GM12891 (cell line): ENCODE data around the gene PSMG2.

Experiments used
- DNase-seq: peaks from one replicate; pipeline ENCODE4 v3.0.0; 2011; ENCODE audit warnings: low spot score; ENCODE audit not compliant: insufficient read length
- FAIRE-seq: peaks from 2 replicates; lab custom pipeline; 2011; peaks lifted over from hg19 to GRCh38; lab: Jason Lieb, UNC
- PAX5 ChIP-seq: IDR thresholded peaks from 2 replicates; pipeline ENCODE4 v1.6.1; 2011; ENCODE audit warnings: low read length, moderate library complexity, mild to moderate bottlenecking; ENCODE audit not compliant: insufficient read depth, severe bottlenecking
- POLR2A ChIP-seq: IDR thresholded peaks from 2 replicates; pipeline ENCODE4 v1.6.1; 2011; ENCODE audit warnings: low read depth, low read length, control low read depth
- POLR2AphosphoS5 ChIP-seq: IDR thresholded peaks from 2 replicates; pipeline ENCODE4 v1.6.1; 2011; ENCODE audit warnings: low read depth, low read length, control low read depth
- POU2F2 ChIP-seq: IDR thresholded peaks from 2 replicates; pipeline ENCODE4 v1.6.1; 2011; ENCODE audit warnings: low read depth, mild to moderate bottlenecking, control low read depth, low read length, moderate library complexity
- SPI1 ChIP-seq: IDR thresholded peaks from 2 replicates; pipeline ENCODE4 v1.6.1; 2011; ENCODE audit warnings: low read depth, low read length, control low read depth
- TAF1 ChIP-seq: IDR thresholded peaks from 2 replicates; pipeline ENCODE4 v1.6.1; 2011; ENCODE audit warnings: low read depth, low read length, control low read depth

Gene PSMG2

GRCh38 chr18:12765126-12765525 is 62.3 kb downstream of the PSMG2 start:
- DNase-seq (no peak), FAIRE-seq (no peak)
- TF ChIP-seq POLR2A (no peak), POLR2AphosphoS5 (no peak), SPI1 (no peak), TAF1 (no peak), POU2F2 (no peak), PAX5 (no peak)

DNA sequence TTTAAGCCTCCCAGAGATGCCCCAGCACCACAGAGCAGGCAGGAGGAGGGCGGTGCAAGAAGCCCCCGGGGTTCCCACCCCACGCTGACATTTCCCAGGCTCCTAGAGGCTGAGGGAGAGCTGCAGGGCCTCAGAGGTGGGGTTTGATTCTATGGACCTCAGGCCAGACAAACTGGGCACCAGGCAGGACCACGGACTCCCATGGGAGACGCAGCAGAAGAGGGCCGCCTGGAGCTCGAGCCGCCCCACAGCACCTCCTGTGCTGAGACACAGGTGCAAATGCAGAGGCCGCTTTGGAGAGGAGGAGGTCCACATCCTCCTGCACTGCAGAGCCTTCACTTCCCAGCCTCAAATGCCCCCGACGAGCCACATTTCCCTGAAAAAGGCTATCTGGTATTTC is 62.7 kb downstream of the PSMG2 start:
- DNase-seq (no peak), FAIRE-seq (no peak)
- no peak for TF ChIP-seq POLR2AphosphoS5
- TF ChIP-seq POU2F2 = no peak
- no peak for TF ChIP-seq TAF1
- TF ChIP-seq POLR2A = no peak
- TF ChIP-seq SPI1 = no peak
- TF ChIP-seq PAX5 = no peak

DNA sequence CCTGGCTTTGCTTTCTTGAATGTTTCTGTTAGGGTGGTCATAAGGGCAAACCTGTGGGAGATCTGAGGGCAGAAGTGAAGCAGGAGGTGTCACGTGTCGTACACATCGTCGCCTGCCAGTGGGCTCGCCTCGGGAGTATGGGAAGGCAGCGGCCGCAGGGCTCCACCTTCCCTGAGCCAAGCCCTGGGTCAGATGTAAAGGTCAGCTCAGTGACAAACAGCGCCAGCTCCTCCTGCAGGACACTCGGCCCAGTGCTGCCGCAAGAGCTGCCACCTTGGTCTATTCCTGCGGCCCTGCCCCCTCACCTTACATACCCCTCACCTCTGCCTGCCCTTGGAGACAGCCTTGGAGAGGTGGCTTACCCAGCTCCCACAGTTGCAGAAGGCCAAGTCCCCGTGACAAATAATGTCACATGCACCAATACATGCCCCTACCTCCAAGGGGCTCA is 64.2 kb downstream of the PSMG2 start:
- DNase-seq (no peak), FAIRE-seq (no peak)
- TF ChIP-seq POLR2AphosphoS5 (no peak), TAF1 (no peak), SPI1 (no peak), POU2F2 (no peak), PAX5 (no peak)

DNA sequence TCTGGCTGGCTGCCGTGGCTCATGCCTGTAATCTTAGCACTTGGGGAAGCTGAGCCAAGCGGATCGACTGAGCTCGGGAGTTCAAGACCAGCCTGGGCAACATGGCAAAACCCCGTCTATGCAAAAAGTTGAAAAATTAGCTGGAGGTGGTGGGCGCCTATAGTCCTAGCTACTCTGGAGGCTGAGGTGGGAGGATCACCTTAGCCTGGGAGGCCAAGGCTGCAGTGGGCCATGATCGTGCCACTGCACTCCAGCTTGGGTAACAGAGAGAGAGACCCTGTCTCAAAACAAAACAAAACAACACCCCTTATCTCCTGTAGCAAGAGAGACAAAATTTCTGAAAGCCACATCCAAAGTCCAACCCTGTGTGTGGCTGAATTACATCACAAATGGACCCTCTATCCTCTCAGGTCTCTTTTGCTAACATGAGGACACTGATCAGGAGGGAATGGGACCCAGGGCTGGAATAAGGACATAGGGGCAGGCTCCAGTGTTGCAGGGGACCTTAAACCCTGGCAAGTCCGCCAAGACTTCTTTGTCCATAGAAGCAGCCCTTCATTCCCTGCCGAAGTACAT is 64.8 kb downstream of the PSMG2 start:
- DNase-seq = no peak
- no peak for TF ChIP-seq POLR2AphosphoS5
- no peak for TF ChIP-seq SPI1
- TF ChIP-seq PAX5 = no peak
- TF ChIP-seq TAF1 = no peak
- TF ChIP-seq POLR2A = no peak
- no peak for TF ChIP-seq POU2F2
- FAIRE-seq = no peak

GRCh38 chr18:12768625-12769024 is 65.8 kb downstream of the PSMG2 start:
- FAIRE-seq (no peak), DNase-seq (no peak)
- TF ChIP-seq PAX5 = no peak
- no peak for TF ChIP-seq POLR2A
- TF ChIP-seq TAF1 = no peak
- no peak for TF ChIP-seq SPI1
- TF ChIP-seq POU2F2 = no peak
- no peak for TF ChIP-seq POLR2AphosphoS5

GRCh38 chr18:12769136-12769535 is 66.3 kb downstream of the PSMG2 start:
- FAIRE-seq (no peak), DNase-seq (no peak)
- TF ChIP-seq POU2F2 = no peak
- no peak for TF ChIP-seq POLR2AphosphoS5
- no peak for TF ChIP-seq SPI1
- TF ChIP-seq POLR2A = no peak
- no peak for TF ChIP-seq PAX5
- TF ChIP-seq TAF1 = no peak

DNA sequence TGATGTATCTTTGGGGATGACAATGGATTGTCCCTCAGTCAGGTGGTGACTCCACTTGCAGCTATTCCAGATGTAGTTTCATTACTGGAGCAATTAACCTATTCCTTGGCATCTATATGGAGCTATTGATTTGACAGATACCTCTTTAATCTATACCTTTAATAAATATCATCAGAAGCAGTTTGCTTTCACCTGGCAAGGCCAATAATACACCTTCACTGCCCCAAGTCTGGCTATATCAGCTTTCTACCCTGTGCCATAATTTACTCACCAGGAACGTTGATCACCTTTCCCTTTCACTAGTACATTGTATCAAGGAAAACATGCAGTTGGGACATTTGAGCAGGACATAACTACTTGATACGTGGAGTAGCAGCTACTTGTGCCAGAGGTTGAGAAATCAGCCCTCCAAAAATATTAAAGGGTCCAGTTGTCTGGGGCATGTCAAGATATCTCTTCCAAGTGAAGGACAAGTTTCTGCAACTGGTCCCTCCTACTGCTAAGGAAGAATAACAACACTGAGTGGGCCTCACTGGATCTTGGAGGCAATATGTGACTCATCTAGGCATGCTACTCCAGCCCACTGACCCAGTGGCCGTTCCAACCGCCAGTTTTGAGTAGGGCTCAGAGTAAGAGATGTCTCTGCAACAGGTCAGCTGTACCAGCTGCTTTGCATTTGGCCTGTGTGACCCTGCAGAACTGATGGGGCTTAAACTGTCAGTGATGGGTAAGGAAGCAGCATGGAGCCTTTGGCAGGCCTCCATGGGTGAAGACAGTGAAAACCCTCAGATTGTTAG is 67.0 kb downstream of the PSMG2 start:
- FAIRE-seq (no peak), DNase-seq (no peak)

DNA sequence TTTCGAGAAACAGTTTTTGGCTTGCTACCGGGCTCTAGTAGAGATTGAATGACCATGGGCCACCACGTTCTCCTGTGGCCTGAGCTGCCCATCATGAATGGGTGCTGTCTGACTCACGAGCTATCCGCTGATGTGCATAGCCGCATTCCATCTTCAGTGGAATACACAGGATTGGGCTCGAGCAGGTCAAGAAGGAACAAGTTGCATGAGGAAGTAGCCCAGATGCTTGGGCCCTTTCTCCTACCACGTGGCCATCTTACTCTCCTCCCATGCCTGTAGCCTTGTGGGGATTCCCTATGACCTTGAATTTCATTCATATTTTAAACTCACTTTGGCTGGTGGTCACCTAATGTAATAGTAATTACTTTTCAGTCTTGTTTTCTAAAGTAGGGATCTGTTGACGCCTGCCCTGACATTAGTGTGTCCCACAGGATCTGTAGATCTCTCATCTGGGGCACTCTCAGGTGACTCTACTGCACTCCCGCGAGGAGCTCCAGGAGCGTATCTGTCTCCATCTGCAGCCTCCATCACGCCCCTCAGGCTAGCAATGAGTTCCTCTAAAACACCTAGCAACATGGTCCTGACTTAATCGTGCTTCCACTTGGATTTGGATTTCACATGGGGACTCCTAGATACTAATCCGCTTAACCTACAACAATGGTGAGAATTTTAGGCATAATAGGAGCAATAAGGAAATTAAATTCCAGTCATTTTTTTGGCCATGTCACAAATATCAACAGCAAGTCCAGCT is 67.8 kb downstream of the PSMG2 start:
- no peak for DNase-seq
- TF ChIP-seq POLR2AphosphoS5 (no peak), POU2F2 (no peak), TAF1 (no peak), POLR2A (no peak), PAX5 (no peak), SPI1 (no peak)
- FAIRE-seq = no peak

More for the DNA sequence above, 67.0 kb downstream of the PSMG2 start:
- TF ChIP-seq POLR2A (no peak), SPI1 (no peak), TAF1 (no peak)

DNA sequence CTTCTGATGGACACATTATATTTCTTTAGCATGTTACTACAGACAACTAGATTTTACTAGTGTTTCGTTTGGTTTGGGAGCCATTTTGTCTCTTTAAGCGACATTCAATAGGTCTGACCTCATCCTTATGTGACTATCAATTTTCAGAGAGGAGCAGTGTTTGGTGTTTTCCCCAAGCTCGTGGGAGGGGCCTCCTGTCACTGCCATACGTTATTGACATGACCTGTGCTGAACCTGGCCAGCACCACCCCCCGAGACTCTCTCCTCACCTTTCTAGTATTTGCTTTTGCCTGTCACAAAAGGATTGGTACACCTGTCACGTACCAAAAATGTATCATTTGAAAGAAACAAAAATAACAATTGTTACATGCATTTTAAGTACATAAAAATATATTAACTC is 69.3 kb downstream of the PSMG2 start:
- TF ChIP-seq SPI1 (no peak), PAX5 (no peak), POU2F2 (no peak), POLR2A (no peak), TAF1 (no peak), POLR2AphosphoS5 (no peak)
- no peak for FAIRE-seq
- no peak for DNase-seq
